ENCODE data around the gene CHRM5.

- TF ChIP-seq, protein P1, sequence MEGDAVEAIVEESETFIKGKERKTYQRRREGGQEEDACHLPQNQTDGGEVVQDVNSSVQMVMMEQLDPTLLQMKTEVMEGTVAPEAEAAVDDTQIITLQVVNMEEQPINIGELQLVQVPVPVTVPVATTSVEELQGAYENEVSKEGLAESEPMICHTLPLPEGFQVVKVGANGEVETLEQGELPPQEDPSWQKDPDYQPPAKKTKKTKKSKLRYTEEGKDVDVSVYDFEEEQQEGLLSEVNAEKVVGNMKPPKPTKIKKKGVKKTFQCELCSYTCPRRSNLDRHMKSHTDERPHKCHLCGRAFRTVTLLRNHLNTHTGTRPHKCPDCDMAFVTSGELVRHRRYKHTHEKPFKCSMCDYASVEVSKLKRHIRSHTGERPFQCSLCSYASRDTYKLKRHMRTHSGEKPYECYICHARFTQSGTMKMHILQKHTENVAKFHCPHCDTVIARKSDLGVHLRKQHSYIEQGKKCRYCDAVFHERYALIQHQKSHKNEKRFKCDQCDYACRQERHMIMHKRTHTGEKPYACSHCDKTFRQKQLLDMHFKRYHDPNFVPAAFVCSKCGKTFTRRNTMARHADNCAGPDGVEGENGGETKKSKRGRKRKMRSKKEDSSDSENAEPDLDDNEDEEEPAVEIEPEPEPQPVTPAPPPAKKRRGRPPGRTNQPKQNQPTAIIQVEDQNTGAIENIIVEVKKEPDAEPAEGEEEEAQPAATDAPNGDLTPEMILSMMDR (IDR thresholded peaks at IDR 0.05; ENCODE audit: poor library complexity), result no peak
- TF ChIP-seq EZH2 (IDR thresholded peaks at IDR 0.05; ENCODE audit: borderline replicate concordance), result no peak
Observed at GRCh38 chr15:34106423-34106822, 138.1 kb downstream of the CHRM5 start.
